GM19351 (cell line): ENCODE measurements around the gene SPOCD1.
"Not testable (repeated sequence)": the region's sequence is repeated elsewhere in the genome, so short reads cannot be mapped to it uniquely, and the experiment has no call there.

Experiments used
- ATAC-seq: cut with Tn5 transposase; IDR thresholded peaks from one replicate; pipeline ENCODE4 v1.9.1; 2021; ENCODE audit warnings: mild to moderate bottlenecking, moderate library complexity; ENCODE audit not compliant: unreplicated experiment

The SPOCD1 gene

GRCh38 chr1:31830065-31830464, 14.2 kb upstream of the SPOCD1 start:
- no peak for ATAC-seq

- ATAC-seq = no peak
These were observed 13.3 kb upstream of the SPOCD1 start for GRCh38 chr1:31828926-31829690.

GRCh38 chr1:31828341-31828740, 12.5 kb upstream of the SPOCD1 start:
- ATAC-seq = no peak

GRCh38 chr1:31823780-31824179, 8.0 kb upstream of the SPOCD1 start:
- no peak for ATAC-seq

- no peak for ATAC-seq
These were observed 6.9 kb upstream of the SPOCD1 start for GRCh38 chr1:31822766-31823165.

GRCh38 chr1:31820196-31820595, 4.4 kb upstream of the SPOCD1 start:
- not testable (repeated sequence) for ATAC-seq

- no peak for ATAC-seq
These were observed 2.4 kb upstream of the SPOCD1 start for GRCh38 chr1:31818206-31818605.

GRCh38 chr1:31816947-31817346, 1.1 kb upstream of the SPOCD1 start:
- ATAC-seq = not testable (repeated sequence)

- ATAC-seq = not testable (repeated sequence)
These were observed 679 bp upstream of the SPOCD1 start for GRCh38 chr1:31816501-31816900.

GRCh38 chr1:31815307-31815645, 546 bp downstream of the SPOCD1 start:
- ATAC-seq = no peak

GRCh38 chr1:31814631-31815306, 1.1 kb downstream of the SPOCD1 start:
- no peak for ATAC-seq

GRCh38 chr1:31814041-31814511, 1.7 kb downstream of the SPOCD1 start:
- no peak for ATAC-seq

GRCh38 chr1:31812158-31812829, 3.5 kb downstream of the SPOCD1 start:
- ATAC-seq = no peak

GRCh38 chr1:31811605-31812004, 4.2 kb downstream of the SPOCD1 start:
- no peak for ATAC-seq

- ATAC-seq = no peak
These were observed 6.1 kb downstream of the SPOCD1 start for GRCh38 chr1:31809698-31810097.

- no peak for ATAC-seq
These were observed 8.4 kb downstream of the SPOCD1 start for GRCh38 chr1:31807273-31808048.

GRCh38 chr1:31805318-31805717, 10.5 kb downstream of the SPOCD1 start:
- ATAC-seq = no peak

- ATAC-seq = no peak
These were observed 11.7 kb downstream of the SPOCD1 start for GRCh38 chr1:31804098-31804497.

GRCh38 chr1:31803610-31804009, 12.2 kb downstream of the SPOCD1 start:
- no peak for ATAC-seq

GRCh38 chr1:31802190-31803150, 13.4 kb downstream of the SPOCD1 start:
- no peak for ATAC-seq
